ENCODE measurements around the gene DHRS7B. TPM values are rescaled to one million over a fixed set of nuclear protein-coding genes. Genes with fewer than 3 reads are reported as not detected.

The DHRS7B gene
- total and polyA plus RNA-seq, 4 donors = 19.4 to 55.6 (median 31.7) TPM

DNA sequence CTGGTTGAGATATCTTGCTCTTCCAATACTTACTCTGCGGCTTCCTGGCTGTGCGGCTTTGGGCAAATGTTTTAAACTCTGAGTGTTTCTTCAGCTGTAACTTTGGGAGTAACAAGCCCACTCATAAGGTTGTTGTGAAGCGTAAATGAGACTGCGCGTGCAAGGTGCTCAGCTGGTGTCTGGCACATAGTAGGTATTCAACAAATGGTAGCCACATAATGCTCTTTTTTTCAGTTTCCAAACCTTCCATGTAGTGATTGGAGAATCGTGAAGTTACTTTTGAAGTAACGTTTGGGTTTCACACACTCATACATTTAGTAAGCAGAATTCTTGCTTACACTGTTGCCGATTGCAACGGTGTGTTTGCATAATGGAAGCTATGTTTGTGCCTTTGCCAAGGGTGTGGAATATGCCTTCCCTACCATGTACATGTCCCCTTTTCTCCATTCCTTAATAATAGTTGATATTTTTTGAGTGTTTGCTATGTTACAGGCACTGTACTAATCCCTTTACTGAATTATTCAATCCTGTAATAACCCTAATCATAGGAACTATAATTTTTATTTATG lies 829 bp downstream of the DHRS7B start:
- ATAC-seq (ENCODE audit: insufficient read depth, low FRiP score) = no peak
- peaks cover 0 to 14% (median 8%) of the 10 kb centered on the region in 5 donors for H3K4me1 ChIP-seq (ENCODE audit: control insufficient read depth in 5 of 5, insufficient read depth in 5 of 5, low read length in 5 of 5)
- H3K27me3 ChIP-seq (ENCODE audit: control insufficient read depth in 3 of 3, insufficient read depth in 3 of 3, low read length in 2 of 3) = no peaks in the 10 kb centered on the region
- peak overlapping the region; percentile 81 to 95 for H3K27ac ChIP-seq (ENCODE audit: low read depth in 1 of 2, low read length in 1 of 2)
- WGBS, 2 donors = 9% methylated on average over 9 of the region's 9 CpGs
- TF ChIP-seq, protein P1, sequence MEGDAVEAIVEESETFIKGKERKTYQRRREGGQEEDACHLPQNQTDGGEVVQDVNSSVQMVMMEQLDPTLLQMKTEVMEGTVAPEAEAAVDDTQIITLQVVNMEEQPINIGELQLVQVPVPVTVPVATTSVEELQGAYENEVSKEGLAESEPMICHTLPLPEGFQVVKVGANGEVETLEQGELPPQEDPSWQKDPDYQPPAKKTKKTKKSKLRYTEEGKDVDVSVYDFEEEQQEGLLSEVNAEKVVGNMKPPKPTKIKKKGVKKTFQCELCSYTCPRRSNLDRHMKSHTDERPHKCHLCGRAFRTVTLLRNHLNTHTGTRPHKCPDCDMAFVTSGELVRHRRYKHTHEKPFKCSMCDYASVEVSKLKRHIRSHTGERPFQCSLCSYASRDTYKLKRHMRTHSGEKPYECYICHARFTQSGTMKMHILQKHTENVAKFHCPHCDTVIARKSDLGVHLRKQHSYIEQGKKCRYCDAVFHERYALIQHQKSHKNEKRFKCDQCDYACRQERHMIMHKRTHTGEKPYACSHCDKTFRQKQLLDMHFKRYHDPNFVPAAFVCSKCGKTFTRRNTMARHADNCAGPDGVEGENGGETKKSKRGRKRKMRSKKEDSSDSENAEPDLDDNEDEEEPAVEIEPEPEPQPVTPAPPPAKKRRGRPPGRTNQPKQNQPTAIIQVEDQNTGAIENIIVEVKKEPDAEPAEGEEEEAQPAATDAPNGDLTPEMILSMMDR (IDR thresholded peaks at IDR 0.05; ENCODE audit: control extremely low read depth, extremely low read depth) = no peak
- peak in 2 of 3 donors; percentile 7 to 11 for DNase-seq
- H3K9ac ChIP-seq (ENCODE audit: insufficient read depth in 1 of 2, low read length in 2 of 2) = peak overlapping the region; percentile 57 to 80
- H3K4me3 ChIP-seq = peak overlapping the region; percentile 80
- no peaks in the 10 kb centered on the region for H3K9me3 ChIP-seq (ENCODE audit: control insufficient read depth in 4 of 4, insufficient read depth in 3 of 4, low read length in 3 of 4)
- no peaks in the 10 kb centered on the region for H3K36me3 ChIP-seq (ENCODE audit: control insufficient read depth in 4 of 4, insufficient read depth in 4 of 4, low read length in 4 of 4)

DNA sequence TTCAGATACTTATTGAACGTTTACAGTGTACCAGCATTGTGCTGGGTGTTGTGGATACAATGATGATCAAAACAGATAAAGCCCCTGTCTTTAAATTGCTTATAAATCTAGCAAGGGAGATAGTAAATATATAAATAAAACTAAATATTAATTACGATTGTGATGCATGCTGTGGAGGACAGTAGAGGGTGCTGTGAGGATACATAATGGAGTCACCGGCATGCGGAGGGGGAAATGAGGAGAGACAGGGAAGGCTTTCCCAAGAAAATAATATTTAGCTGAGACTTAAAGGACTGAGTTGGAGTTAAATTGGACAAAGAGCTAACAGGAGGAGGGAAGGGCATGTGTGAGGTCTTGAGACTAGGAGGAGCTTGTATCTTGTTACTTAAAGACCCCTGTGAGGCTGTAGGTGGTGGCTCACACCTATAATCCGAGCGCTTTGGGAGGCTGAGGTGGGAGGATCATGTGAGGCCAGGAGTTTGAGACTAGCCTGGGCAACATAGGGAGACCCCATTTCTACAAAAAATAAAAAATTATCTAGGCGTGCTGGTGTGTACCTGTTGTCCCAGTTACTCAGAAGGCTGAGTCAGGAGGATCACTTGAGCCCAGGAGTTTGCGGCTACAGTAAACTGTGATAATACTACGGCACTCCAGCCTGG lies 2.4 kb downstream of the DHRS7B start:
- H3K27ac ChIP-seq (ENCODE audit: low read depth in 1 of 2, low read length in 1 of 2) = no peak overlapping the region
- peaks cover 0 to 14% (median 8%) of the 10 kb centered on the region in 5 donors for H3K4me1 ChIP-seq (ENCODE audit: control insufficient read depth in 5 of 5, insufficient read depth in 5 of 5, low read length in 5 of 5)
- no peak overlapping the region for H3K9ac ChIP-seq (ENCODE audit: insufficient read depth in 1 of 2, low read length in 2 of 2)
- peak; percentile 16 to 75 (median 68) for DNase-seq
- H3K9me3 ChIP-seq (ENCODE audit: control insufficient read depth in 4 of 4, insufficient read depth in 3 of 4, low read length in 3 of 4) = no peaks in the 10 kb centered on the region
- H3K27me3 ChIP-seq (ENCODE audit: control insufficient read depth in 3 of 3, insufficient read depth in 3 of 3, low read length in 2 of 3) = no peaks in the 10 kb centered on the region
- WGBS, 2 donors = 66 to 69% methylated on average over 9 of the region's 9 CpGs
- TF ChIP-seq, protein P1 (IDR thresholded peaks at IDR 0.05; ENCODE audit: control extremely low read depth, extremely low read depth) = no peak
- no peak for ATAC-seq (ENCODE audit: insufficient read depth, low FRiP score)
- H3K36me3 ChIP-seq (ENCODE audit: control insufficient read depth in 4 of 4, insufficient read depth in 4 of 4, low read length in 4 of 4) = no peaks in the 10 kb centered on the region
- H3K4me3 ChIP-seq = no peak overlapping the region

DNA sequence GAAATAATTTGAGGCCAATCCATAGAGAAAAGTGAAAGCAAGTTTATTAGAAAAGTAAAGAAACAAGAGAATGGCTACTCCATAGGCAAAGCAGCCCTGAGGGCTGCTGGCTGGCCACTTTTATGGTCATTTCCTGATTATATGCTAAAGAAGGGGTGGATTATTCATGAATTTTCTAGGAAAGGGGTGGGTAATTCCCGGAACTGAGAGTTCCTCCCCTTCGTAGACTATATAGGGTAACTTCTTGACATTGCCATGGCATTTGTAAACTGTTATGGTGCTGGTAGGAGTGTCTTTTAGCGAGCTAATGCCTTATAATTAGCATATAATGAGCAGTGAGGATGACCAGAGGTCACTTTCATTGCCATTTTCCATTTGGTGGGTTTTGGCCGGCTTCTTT lies 4.4 kb downstream of the DHRS7B start:
- Histone ChIP-seq H3K9ac (ENCODE audit: insufficient read depth in 1 of 2, low read length in 2 of 2) (no peak overlapping the region), H3K27ac (ENCODE audit: low read depth in 1 of 2, low read length in 1 of 2) (no peak overlapping the region), H3K4me1 (ENCODE audit: control insufficient read depth in 5 of 5, insufficient read depth in 5 of 5, low read length in 5 of 5) (peaks cover 0 to 13% (median 8%) of the 10 kb centered on the region in 5 donors), H3K36me3 (ENCODE audit: control insufficient read depth in 4 of 4, insufficient read depth in 4 of 4, low read length in 4 of 4) (no peaks in the 10 kb centered on the region), H3K4me3 (no peak overlapping the region), H3K27me3 (ENCODE audit: control insufficient read depth in 3 of 3, insufficient read depth in 3 of 3, low read length in 2 of 3) (no peaks in the 10 kb centered on the region), H3K9me3 (ENCODE audit: control insufficient read depth in 4 of 4, insufficient read depth in 3 of 4, low read length in 3 of 4) (peaks cover 0 to 2% (median 0%) of the 10 kb centered on the region in 4 donors)
- peak in 1 of 3 donors; percentile 6 for DNase-seq
- ATAC-seq (ENCODE audit: insufficient read depth, low FRiP score) = no peak
- TF ChIP-seq, protein P1 (IDR thresholded peaks at IDR 0.05; ENCODE audit: control extremely low read depth, extremely low read depth) = no peak
- WGBS, 2 donors = 52 to 62% methylated on average over 4 of the region's 4 CpGs
